Erythroblast (primary cell): ENCODE results near the gene EDNRA.

Source experiments
- GATA1 ChIP-seq: IDR thresholded peaks from 2 replicates; pipeline ENCODE4 v1.6.1; 2011; ENCODE audit warnings: low read depth, mild to moderate bottlenecking, control low read depth, low read length, moderate library complexity
- POLR2A ChIP-seq: IDR thresholded peaks from 2 replicates; pipeline ENCODE4 v1.6.1; 2011; ENCODE audit warnings: mild to moderate bottlenecking, low read length

GRCh38 chr4:147560625-147561024 is 79.7 kb downstream of the EDNRA start:
- TF ChIP-seq POLR2A, result no peak
- TF ChIP-seq GATA1, result no peak
